Smooth muscle cell of the brain vasculature (primary cell): ENCODE data around the gene NIPSNAP2.
"Not testable (repeated sequence)": the region's sequence is repeated elsewhere in the genome, so short reads cannot be mapped to it uniquely, and the experiment has no call there.

Experiments used
- DNase-seq: peaks from one replicate; pipeline ENCODE4 v3.0.0-alpha.2; 2012; ENCODE audit warnings: low read depth, low spot score

Gene NIPSNAP2

GRCh38 chr7:55975988-55976633, 11.7 kb downstream of the NIPSNAP2 start:
- no peak for DNase-seq

GRCh38 chr7:55977831-55978230, 13.4 kb downstream of the NIPSNAP2 start:
- no peak for DNase-seq

GRCh38 chr7:55980266-55980665, 15.9 kb downstream of the NIPSNAP2 start:
- DNase-seq, result no peak

- DNase-seq, result no peak
Measured at GRCh38 chr7:55983537-55983936, 19.2 kb downstream of the NIPSNAP2 start.

- no peak for DNase-seq
Measured at GRCh38 chr7:55992346-55992745, 28.0 kb downstream of the NIPSNAP2 start.

DNA sequence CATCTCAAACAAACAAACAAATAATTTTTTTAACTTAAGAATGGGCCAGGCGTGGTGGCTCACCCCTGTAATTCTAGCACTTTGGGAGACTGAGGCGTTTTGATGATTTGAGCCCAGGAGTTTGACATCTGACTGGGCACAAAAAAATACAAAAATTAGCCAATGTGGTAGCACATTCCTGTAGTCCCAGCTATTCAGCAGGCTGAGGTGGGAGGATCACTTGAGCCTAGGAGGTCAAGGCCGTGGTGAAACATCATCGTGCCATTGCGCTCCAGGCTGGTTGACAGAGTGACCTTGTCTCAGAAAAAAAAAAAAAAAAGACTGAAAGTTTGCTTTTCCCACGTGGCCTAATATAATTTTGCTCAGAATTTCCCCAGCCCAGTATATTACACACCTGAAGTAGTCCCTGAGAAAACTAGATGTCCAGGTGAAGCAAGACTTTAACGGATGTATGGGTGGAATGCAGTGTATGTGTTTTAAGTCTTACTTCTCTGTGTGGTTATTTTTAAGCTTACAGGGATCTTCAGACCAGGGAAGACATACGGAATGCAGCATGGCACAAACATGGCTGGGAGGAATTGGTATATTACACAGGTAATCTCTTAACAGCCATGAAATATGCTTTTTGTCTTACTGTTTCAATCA, 32.6 kb downstream of the NIPSNAP2 start:
- no peak for DNase-seq

- DNase-seq, result no peak
Measured at GRCh38 chr7:56003749-56004148, 39.4 kb downstream of the NIPSNAP2 start.

GRCh38 chr7:56007167-56007652, 42.8 kb downstream of the NIPSNAP2 start:
- DNase-seq, result no peak

DNA sequence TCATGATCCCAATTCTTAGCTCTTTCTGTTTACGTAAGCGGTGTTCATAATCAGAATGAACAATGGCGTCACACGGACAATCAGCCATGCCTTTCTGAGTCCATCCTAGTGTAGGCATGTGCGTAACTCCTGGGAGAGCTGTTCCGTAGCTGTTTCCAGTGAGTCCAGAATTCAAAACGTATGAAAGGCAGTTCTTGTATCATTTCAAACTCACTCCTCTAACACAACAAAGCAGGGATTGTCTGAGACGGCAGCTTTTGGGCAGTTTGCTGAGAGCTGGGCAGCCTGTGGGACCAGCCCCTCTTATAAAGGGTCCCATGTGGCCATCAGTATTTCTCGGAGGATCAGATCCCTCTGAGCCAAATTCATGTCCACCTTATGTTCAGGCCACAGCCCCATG, 43.5 kb downstream of the NIPSNAP2 start:
- DNase-seq, result no peak

GRCh38 chr7:56009695-56010094, 45.3 kb downstream of the NIPSNAP2 start:
- no peak for DNase-seq

- DNase-seq, result not testable (repeated sequence)
Measured at GRCh38 chr7:56017015-56017414, 52.6 kb downstream of the NIPSNAP2 start.

DNA sequence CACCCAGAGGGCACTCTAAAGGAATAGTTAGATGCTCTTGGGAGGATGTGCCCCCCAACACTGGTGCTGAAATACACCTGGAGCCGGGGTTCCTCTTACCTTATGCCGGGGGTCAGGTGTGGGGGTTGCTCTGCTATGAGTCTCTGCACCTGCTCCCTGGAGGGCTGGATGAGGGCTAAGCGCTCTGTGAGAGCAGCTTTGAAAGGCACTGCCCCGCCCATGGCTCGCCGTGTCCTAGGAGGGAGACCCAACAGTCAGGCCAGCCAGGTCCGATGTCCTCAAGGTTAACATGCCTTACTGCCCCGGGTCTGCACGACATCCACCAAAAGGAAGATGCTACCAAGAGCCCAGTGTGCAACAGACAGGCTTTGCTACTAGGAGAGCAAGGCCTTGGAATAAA, 55.1 kb downstream of the NIPSNAP2 start:
- DNase-seq, result no peak

DNA sequence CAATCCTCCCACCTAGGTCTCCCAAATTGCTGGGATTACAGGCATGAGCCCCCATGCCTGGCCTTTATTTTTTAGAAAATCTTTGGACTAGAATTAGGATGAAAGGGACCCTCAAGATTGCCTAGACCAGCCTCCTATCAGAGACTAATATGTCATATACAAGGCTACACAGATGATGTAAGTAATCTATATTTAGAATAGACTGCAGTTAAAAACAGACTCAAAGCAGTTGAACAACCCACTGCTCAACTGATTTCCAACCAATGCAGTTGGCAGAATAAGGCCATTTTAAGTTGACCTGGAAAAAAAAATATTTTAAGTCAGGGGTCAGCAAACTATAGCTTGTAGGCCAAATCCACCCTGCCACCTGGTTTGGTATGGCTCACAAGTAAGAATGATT, 59.1 kb downstream of the NIPSNAP2 start:
- DNase-seq, result no peak

DNA sequence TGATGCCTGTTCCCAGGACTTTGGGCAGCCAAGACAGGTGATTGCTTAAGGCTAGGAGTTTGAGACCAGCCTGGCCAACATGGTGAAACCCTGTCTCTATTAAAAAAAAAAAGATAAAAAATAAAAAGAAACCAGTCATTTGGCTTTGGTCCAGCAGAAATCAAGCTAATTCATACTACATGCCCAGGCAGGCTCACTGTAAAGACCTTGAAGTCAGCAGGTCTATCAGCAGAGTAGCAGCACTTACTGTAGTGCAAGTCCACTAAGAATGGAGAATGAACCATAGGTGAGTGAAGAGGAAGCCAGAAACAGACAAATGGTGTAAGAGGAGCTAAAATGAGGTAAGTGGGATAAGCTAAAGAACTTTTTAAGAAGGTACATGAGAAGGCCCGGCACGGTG, 62.2 kb downstream of the NIPSNAP2 start:
- DNase-seq, result no peak

- no peak for DNase-seq
Measured at GRCh38 chr7:56028942-56029630, 64.7 kb downstream of the NIPSNAP2 start.

DNA sequence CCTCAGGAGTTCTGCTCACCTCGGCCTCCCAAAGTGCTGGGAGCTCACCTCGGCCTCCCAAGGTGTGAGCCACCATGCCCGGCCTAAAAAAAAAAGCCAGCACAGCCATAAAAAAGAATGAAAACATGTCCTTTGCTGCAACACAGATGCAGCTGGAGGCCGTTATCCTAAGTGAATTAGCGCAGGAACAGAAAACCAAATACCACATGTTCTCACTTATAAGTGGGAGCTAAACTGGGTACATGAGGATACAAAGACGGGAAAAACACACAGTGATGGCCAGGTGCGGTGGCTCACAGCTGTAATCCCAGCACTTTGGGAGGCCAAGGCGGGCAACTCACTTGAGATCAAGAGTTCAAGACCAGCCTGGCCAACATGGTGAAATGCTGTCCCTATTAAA, 66.0 kb downstream of the NIPSNAP2 start:
- DNase-seq, result no peak

- not testable (repeated sequence) for DNase-seq
Measured at GRCh38 chr7:56031556-56031955, 67.2 kb downstream of the NIPSNAP2 start.

DNA sequence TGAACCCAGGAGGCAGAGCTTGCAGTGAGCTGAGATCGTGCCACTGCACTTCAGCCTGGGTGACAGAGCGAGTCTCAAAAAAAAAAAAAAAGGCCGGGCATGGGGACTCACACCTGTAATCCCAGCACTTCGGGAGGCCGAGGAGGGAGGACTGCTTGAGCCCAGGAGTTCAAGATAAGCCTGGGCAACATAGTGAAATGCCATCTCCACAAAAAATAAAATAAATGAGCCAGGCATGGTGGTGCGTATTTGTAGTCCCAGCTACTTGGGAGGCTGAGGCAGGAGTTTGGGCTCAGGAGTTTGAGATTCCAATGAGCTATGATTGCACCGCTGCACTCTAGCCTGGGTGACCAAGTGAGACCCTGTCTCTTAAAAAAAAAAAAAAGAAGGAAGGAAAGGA, 68.2 kb downstream of the NIPSNAP2 start:
- DNase-seq, result not testable (repeated sequence)

DNA sequence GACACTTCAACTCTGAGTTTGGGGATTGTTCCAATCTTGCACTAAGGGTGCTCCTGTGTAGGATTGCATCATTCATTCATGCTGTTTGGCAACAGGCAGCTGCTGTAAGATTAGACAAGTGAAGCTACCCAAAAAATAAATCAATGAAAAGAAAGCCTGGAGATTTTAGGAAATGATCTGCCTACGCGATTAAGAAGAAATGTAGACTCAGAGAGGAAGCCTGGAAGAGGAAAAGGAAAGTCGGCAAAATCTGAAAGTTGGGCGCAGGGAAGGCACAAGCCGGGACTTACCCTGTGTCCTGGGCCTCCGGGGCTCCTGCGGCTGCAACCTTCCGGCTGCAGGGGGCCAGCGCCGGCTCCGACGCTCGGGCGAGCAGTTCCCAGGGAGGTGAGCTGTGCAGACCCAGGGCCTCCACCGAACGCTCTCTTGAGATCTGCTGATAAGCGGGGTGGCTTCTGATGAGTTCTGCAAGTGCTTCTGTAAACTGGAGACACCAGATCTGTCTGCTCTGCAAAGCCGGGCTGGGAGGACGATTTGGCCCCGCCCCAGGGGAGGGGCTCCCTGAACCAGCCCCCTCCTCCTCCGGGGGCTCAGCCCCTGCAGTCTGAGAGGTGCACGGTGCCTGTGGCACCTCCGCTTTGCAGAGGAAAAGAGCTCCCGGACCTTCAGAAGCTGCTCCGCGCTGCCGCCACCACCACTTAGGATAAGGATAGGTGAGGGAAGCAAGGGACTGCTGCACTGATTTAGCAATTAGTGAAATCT, 69.5 kb downstream of the NIPSNAP2 start:
- DNase-seq, result no peak

DNA sequence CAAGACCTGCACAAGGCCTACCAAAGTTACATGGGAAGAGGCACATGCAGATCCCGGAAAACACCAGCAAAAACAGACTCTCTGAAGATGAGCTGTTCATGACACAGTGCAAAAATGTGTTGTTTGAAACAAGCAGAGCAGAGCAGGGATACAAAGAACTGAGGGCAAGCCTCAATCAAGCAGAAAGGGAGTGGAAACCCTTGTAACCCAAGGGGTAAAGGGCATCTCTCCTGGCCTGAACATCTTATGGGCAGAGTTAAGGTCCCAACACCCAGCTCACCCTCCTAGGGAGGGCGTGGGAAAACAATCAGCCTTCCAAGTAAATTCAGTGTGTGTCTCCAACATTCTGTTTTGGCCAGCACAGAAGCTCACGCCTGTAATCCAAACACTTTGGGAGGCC, 76.3 kb downstream of the NIPSNAP2 start:
- no peak for DNase-seq

DNA sequence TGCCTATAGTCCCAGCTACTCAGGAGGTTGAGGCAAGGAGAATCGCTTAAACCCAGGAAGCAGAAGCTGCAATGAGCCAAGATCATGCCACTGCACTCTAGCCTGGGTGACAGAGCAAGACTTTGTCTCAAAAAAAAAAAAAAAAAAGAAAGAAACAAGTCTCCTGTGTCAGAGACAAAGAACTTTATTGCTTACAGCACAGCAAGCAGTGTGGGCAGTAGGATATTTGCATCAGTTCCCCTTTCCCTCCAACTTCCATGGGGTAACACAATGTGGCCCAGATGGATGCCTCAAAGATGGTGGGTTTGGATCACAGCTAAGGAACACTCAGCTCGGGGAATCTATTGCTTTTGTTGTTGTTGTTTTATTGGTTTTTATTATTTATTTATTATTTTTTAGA, 81.4 kb downstream of the NIPSNAP2 start:
- DNase-seq, result not testable (repeated sequence)
